ENCODE results near the gene ZNF705A. TPM values are rescaled to one million over a fixed set of nuclear protein-coding genes. Genes with fewer than 3 reads are reported as not detected.
"Not testable (repeated sequence)": the region's sequence is repeated elsewhere in the genome, so short reads cannot be mapped to it uniquely, and the experiment has no call there.

Gene ZNF705A
- not detected for total RNA-seq

DNA sequence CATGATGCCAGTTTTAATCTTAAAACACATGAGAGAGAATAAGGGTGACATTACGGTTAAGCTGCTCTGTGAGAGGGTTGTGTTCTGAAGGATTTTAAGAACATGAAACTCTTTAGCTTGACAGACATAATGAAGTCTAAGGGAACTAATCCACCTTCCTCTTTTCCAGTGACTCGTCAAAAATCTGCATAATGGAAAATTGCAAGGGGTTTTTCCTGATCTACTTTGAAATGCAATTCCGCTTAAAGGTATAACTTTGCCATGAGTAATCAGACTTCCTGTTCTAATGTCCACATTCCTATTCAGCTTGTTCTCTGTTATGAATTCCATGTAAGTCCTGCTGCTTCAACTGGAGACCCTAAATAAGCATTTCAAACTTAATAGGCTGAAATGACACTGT lies at the start of gene ZNF705A:
ZNF705A (plus strand) TSS at position 171 of the 400 bp plus-strand sequence. CDS start 15,611 bp downstream, outside the sequence.
- Mint-ChIP-seq H3K4me3 (no peak within 1 kb of the TSS), H3K4me1 (peaks cover 28% of the 10 kb centered on the region), H3K9me3 (ENCODE audit: low read depth) (no peaks in the 10 kb centered on the region), H3K27ac (no peak within 1 kb of the TSS), H3K36me3 (ENCODE audit: low read depth) (no peaks in the 10 kb centered on the region), H3K27me3 (peaks cover 3% of the 10 kb centered on the region)
- intact Hi-C loops (cut with DNase I, micrococcal nuclease) = no loop called here
- ChIA-PET POLR2A (interaction anchor here (0.6 kb wide), 1 partner anchor 118 kb away, joined by 3 read pairs; no protein-coding TSS in a partner anchor), CTCF (interaction anchor here (0.7 kb wide), 1 partner anchor 17 kb away, joined by 4 read pairs; no protein-coding TSS in a partner anchor)
- DNase-seq = no peak
- ATAC-seq = no peak

DNA sequence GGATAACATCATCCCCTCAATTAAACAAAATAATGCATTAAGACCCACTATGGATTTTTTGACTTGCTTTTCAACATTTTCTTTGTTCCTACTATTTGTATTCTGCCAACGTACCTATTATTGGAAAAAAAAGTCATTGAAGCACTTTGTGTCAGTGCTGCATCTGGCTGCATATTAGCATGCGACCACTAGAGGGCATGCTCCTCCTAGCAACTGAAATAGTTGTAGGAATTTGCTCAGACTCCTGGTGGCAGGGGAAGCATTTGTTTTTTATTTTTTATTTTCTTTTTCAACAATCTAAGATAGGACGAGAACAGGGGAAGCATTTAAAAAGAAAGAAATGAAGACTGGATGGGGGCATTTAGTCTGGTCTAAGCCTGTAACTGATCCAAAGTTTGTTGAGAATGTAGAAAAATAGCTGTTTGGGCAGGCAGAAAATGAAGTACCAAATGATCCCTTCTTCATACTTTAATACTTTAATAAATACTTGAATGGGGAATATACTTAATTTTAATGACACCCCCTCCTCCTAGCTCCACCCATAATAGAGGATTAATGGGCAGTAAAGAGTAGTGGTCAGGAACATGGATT lies 47.9 kb upstream of the ZNF705A start:
- DNase-seq (peak; percentile 89), ATAC-seq (peak; percentile 85)
- intact Hi-C loops (cut with DNase I, micrococcal nuclease) = loop anchor here (1.0 to 2.0 kb wide), 3 partner anchors 71 to 128 kb away; no protein-coding TSS in a partner anchor
- no peak overlapping the region for H3K4me3 Mint-ChIP-seq
- ChIA-PET POLR2A (no interaction called here), CTCF (interaction anchor here (0.6 to 5.2 kb wide), 20 partner anchors 9 to 288 kb away, joined by 3 to 27 read pairs (median 4); partner anchors contain the start of gene CLEC4A)
- H3K4me1 Mint-ChIP-seq = peaks cover 3% of the 10 kb centered on the region
- no peaks in the 10 kb centered on the region for H3K27me3 Mint-ChIP-seq
- H3K27ac Mint-ChIP-seq = peak overlapping the region; percentile 22
- peaks cover 29% of the 10 kb centered on the region for H3K36me3 Mint-ChIP-seq (ENCODE audit: low read depth)
- no peaks in the 10 kb centered on the region for H3K9me3 Mint-ChIP-seq (ENCODE audit: low read depth)

DNA sequence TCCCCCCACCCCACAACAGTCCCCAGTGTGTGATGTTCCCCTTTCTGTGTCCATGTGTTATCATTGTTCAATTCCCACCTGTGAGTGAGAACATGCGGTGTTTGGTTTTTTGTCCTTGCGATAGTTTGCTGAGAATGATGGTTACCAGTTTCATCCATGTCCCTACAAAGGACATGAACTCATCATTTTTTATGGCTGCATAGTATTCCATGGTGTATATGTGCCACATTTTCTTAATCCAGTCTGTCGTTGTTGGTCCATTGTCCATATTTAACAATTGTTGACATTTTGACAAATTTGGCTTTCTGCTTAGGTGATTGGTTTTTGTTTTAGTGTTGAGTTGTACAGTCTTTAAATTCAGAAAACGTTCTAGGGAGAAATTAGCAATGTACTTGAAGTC lies 43.7 kb upstream of the ZNF705A start:
- ATAC-seq; H3K27ac Mint-ChIP-seq; H3K4me3 Mint-ChIP-seq; H3K9me3 Mint-ChIP-seq (ENCODE audit: low read depth); intact Hi-C loops (cut with DNase I, micrococcal nuclease); H3K27me3 Mint-ChIP-seq; DNase-seq; H3K4me1 Mint-ChIP-seq; H3K36me3 Mint-ChIP-seq (ENCODE audit: low read depth); POLR2A ChIA-PET: not testable (repeated sequence)
- CTCF ChIA-PET = interaction anchor here (0.7 to 1.6 kb wide), 3 partner anchors 12 to 118 kb away, joined by 3 to 5 read pairs (median 5); no protein-coding TSS in a partner anchor

DNA sequence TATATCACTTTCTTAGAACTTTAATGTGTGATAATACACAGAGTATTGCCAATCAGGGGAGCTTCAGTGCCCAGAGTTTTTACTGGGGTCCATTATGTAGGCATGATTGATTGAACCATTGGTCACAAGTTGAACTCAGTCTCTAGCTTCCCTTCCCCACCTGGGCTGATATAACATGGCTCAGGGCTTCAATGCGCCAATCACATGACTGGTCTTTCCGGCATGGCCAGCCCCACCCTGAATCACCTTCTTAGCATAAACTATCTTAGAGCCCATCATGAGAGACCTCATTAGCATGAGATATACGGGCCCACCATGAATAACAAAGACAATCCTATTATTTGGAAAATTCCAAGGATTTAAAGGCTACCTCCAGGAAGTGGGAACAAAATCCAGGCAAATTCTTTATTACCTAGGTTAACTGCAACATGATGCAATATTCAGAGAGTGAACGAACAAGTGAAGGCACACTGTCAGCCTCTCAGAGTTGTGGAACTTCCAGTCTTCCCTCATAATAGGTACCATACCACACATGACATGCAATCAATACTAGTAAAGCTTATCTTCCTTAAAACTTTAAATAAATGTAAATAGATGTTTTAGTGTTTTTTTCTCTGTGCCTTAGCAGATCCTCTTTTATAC lies 36.6 kb upstream of the ZNF705A start:
- CTCF ChIA-PET = interaction anchor here (0.8 to 2.6 kb wide), 3 partner anchors 11 to 424 kb away, joined by 3 to 11 read pairs (median 3); no protein-coding TSS in a partner anchor
- intact Hi-C loops (cut with DNase I, micrococcal nuclease) = no loop called here

DNA sequence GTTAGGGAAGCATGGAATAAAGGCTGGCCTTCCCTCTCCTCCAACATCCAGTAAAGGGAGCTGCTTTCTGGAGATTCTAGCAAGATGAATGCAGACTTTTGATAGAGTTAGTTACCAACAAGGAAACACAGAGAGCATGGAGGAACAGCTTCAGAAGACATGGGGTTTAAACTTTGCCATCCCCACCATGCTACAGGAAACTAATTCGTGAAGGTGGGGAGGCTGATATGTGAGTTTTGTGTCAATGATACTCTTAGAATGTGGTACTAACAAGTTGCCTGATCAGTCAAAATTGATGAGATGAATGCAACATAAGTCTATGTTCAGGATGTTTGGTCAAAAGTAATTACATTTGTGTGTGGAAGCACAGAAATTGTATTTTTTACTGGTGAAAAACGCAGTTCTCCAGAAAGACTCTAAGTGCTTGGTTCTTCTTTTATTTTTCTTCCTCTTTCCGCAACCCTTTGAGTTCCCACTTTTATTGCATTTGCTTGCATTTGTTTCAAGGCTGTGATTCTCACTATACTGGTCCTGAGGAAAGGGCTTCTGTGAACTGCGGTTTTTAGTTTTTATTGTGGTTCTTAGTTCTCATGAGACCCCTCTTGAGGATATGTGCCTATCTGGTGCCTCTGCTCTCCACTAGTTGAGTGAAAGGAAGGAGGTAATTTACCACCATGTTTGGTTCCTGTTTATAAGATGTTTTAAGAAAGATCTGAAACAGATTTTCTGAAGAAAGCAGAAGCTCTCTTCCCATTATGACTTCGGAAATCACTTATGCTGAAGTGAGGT lies 33.5 kb upstream of the ZNF705A start, which contains the start of gene CLEC4A:
CLEC4A (plus strand) TSS at position 494 of the 789 bp plus-strand sequence; CDS start at position 756, 262 bp downstream.
- no peak for ATAC-seq
- Mint-ChIP-seq H3K4me1 (peaks cover 15% of the 10 kb centered on the region), H3K9me3 (ENCODE audit: low read depth) (no peaks in the 10 kb centered on the region), H3K27ac (no peak within 1 kb of the TSS), H3K27me3 (no peaks in the 10 kb centered on the region), H3K36me3 (ENCODE audit: low read depth) (peaks cover under 1% of the 10 kb centered on the region), H3K4me3 (no peak within 1 kb of the TSS)
- intact Hi-C loops (cut with DNase I, micrococcal nuclease) = no loop called here
- CTCF ChIA-PET = interaction anchor here (0.6 to 1.9 kb wide), 2 partner anchors 14 to 57 kb away, joined by 3 to 6 read pairs; no protein-coding TSS in a partner anchor
- DNase-seq = no peak
- POLR2A ChIA-PET = no interaction called here

More for the DNA sequence above, 36.6 kb upstream of the ZNF705A start:
- H3K27ac Mint-ChIP-seq = no peak overlapping the region
- H3K4me1 Mint-ChIP-seq = no peaks in the 10 kb centered on the region
- no peak overlapping the region for H3K4me3 Mint-ChIP-seq
- no peaks in the 10 kb centered on the region for H3K27me3 Mint-ChIP-seq
- no peaks in the 10 kb centered on the region for H3K9me3 Mint-ChIP-seq (ENCODE audit: low read depth)
- no peak for DNase-seq
- no peak for ATAC-seq
- H3K36me3 Mint-ChIP-seq (ENCODE audit: low read depth) = peaks cover 1% of the 10 kb centered on the region
- POLR2A ChIA-PET = no interaction called here

DNA sequence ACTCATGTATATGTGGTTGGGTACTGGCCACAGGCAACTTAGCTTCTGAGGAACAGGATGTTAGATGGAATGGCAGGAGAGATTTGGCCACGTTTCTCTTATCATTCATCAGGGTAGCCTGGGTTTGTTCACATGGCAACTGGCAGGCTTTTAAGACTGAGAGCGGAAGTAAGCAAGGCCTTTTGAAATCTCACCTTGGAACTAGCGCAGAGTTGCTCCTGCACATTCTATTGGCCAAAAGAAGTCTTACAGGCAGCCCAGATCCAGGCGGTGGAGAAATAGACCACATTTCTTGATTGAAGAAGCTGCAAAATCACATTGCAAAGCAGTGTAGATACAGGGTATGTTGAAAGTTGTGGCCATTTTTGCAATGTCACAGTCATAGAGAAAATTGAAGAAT lies 29.7 kb upstream of the ZNF705A start:
- Mint-ChIP-seq H3K9me3 (ENCODE audit: low read depth) (no peaks in the 10 kb centered on the region), H3K36me3 (ENCODE audit: low read depth) (no peaks in the 10 kb centered on the region), H3K27me3 (no peaks in the 10 kb centered on the region), H3K4me1 (peaks cover 15% of the 10 kb centered on the region), H3K4me3 (no peak overlapping the region), H3K27ac (no peak overlapping the region)
- DNase-seq (peak; percentile 6), ATAC-seq (peak; percentile 66)
- intact Hi-C loops (cut with DNase I, micrococcal nuclease) = no loop called here
- ChIA-PET CTCF (interaction anchor here (0.6 to 1.6 kb wide), 4 partner anchors 10 to 759 kb away, joined by 3 to 5 read pairs (median 4); no protein-coding TSS in a partner anchor), POLR2A (no interaction called here)

DNA sequence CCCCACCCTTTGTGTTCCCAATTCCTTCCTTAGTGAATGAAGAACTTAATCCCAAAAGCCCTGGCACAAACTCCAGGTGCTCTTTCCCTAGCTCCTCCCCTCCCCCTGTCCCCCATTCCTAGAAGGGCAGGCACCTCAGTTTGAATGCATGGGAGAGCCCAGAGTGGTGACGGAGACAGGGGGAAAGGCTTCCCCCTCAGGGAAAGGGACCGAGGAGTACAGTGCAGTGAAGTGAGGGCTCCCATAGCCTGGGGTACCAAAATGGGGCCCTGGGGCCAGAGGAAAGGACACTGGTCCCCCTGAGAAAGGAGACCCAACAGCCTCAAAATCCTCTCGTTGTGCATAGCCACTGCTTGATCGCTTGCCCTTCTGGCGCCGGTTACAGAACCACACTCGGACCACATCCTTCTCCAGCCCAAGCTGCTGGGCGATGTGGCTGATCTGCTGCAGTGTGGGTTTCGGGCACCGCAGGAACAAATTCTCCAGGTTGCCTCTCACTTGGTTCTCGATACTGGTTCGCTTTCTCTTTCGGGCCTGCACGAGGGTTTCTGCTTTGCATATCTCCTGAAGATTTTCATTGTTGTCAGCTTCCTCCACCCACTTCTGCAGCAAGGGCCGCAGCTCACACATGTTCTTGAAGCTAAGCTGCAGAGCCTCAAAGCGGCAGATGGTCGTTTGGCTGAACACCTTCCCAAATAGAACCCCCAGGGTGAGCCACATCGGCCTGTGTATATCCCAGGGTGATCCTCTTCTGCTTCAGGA lies 23.0 kb upstream of the ZNF705A start:
- H3K4me1 Mint-ChIP-seq; H3K4me3 Mint-ChIP-seq; H3K9me3 Mint-ChIP-seq (ENCODE audit: low read depth); ATAC-seq; H3K36me3 Mint-ChIP-seq (ENCODE audit: low read depth); H3K27me3 Mint-ChIP-seq; H3K27ac Mint-ChIP-seq; intact Hi-C loops (cut with DNase I, micrococcal nuclease); POLR2A ChIA-PET: not testable (repeated sequence)
- CTCF ChIA-PET = interaction anchor here (0.6 kb wide), 1 partner anchor 1026 kb away, joined by 3 read pairs; no protein-coding TSS in a partner anchor
- DNase-seq = peak; percentile 7

DNA sequence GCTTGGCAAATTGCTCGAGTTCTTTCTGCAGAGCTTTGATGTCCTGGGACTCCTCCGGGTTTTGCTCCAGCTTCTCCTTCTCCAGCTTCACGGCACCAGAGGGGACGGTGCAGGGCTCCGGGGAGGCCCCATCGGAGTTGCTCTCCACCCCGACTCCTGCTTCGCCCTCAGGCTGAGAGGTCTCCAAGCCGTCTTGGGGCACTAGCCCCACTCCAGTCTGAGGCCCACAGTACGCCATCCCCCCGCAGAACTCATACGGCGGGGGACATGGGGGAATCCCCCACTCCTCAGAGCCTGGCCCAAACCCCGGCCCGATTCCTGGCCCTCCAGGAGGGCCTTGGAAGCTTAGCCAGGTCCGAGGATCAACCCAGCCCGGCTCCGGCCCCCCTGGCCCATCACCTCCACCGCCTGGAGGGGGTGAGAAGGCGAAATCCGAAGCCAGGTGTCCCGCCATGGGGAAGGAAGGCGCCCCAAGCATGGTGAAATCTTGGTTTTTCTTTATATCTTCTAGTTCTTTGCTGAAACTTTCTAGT lies 22.4 kb upstream of the ZNF705A start:
- H3K27me3 Mint-ChIP-seq; H3K9me3 Mint-ChIP-seq (ENCODE audit: low read depth); ATAC-seq; H3K4me1 Mint-ChIP-seq; POLR2A ChIA-PET; H3K4me3 Mint-ChIP-seq; H3K36me3 Mint-ChIP-seq (ENCODE audit: low read depth); DNase-seq; intact Hi-C loops (cut with DNase I, micrococcal nuclease); H3K27ac Mint-ChIP-seq: not testable (repeated sequence)
- CTCF ChIA-PET = interaction anchor here (0.6 kb wide), 1 partner anchor 84 kb away, joined by 3 read pairs; no protein-coding TSS in a partner anchor

DNA sequence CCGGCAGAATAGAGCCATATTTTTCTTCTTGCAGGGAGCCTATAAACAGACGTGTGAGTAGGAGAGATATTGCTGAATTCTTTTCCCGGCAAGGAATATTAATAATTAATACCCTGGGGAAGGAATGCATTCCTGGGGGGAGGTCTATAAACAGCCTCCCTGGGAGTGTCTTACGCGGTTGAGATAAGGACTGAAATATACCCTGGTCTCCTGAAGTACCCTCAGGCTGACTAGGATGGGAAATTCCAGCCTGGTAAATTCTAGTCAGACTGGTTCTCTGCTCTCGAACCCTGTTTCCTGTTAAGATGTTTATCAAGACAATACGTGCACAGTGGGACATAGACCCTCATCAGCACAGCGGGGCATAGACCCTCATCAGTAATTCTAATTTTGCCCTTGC lies 15.2 kb upstream of the ZNF705A start:
- H3K4me1 Mint-ChIP-seq; ATAC-seq; intact Hi-C loops (cut with DNase I, micrococcal nuclease); H3K27ac Mint-ChIP-seq; H3K27me3 Mint-ChIP-seq; POLR2A ChIA-PET; H3K4me3 Mint-ChIP-seq; DNase-seq: not testable (repeated sequence)
- Mint-ChIP-seq H3K9me3 (ENCODE audit: low read depth) (peaks cover 10% of the 10 kb centered on the region), H3K36me3 (ENCODE audit: low read depth) (peaks cover 22% of the 10 kb centered on the region)
- CTCF ChIA-PET = interaction anchor here (0.7 kb wide), 1 partner anchor 33 kb away, joined by 3 read pairs; no protein-coding TSS in a partner anchor

DNA sequence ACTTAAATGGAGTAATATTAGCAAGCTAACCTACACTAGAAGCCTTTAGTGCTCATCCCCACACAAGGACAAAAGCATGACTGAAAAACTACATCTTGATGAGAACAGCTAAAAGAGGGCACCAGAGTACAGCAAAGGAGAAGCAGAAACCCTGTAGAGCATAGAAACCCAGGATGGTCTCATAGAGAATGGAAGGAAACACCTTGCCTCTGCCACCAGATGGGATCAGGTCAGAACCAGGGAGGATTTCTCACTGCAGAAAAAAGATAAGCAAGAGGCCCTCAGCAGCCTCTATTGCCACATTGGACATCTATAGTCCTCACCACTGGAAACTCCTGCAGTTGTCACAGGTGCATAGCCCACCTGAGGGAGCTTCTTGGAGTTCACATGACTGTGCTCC lies 13.6 kb upstream of the ZNF705A start:
- DNase-seq (no peak), ATAC-seq (no peak)
- ChIA-PET POLR2A (no interaction called here), CTCF (interaction anchor here (0.5 to 0.8 kb wide), 2 partner anchors 88 to 494 kb away, joined by 3 read pairs; no protein-coding TSS in a partner anchor)
- intact Hi-C loops (cut with DNase I, micrococcal nuclease) = no loop called here
- H3K36me3 Mint-ChIP-seq (ENCODE audit: low read depth) = peaks cover 18% of the 10 kb centered on the region
- no peak overlapping the region for H3K27ac Mint-ChIP-seq
- H3K27me3 Mint-ChIP-seq = peaks cover 2% of the 10 kb centered on the region
- H3K4me3 Mint-ChIP-seq = no peak overlapping the region
- peaks cover 10% of the 10 kb centered on the region for H3K9me3 Mint-ChIP-seq (ENCODE audit: low read depth)
- H3K4me1 Mint-ChIP-seq = no peaks in the 10 kb centered on the region
